Stimulated activated CD4-positive, alpha-beta T cell treated with anti-CD3 and anti-CD28 coated beads, Interleukin-4, amount 100 ng/mL, for 24 hours (primary cell): ENCODE results near the gene FLT4.

Source experiments
- DNase-seq: peaks from one replicate; pipeline ENCODE4 v3.0.0-alpha.2; 2020

FLT4 gene

GRCh38 chr5:180640861-180641565, 8.4 kb downstream of the FLT4 start:
- no peak for DNase-seq

- DNase-seq: no peak
These were observed 8.9 kb downstream of the FLT4 start for GRCh38 chr5:180640611-180640860.

- no peak for DNase-seq
These were observed 9.4 kb downstream of the FLT4 start for GRCh38 chr5:180639741-180640610.

- DNase-seq: no peak
These were observed 10.1 kb downstream of the FLT4 start for GRCh38 chr5:180639287-180639686.

GRCh38 chr5:180637962-180638680, 11.3 kb downstream of the FLT4 start:
- no peak for DNase-seq

- no peak for DNase-seq
These were observed 12.9 kb downstream of the FLT4 start for GRCh38 chr5:180636403-180637075.

GRCh38 chr5:180636016-180636402, 13.4 kb downstream of the FLT4 start:
- no peak for DNase-seq

GRCh38 chr5:180633283-180634177, 15.9 kb downstream of the FLT4 start:
- no peak for DNase-seq

GRCh38 chr5:180632768-180633167, 16.6 kb downstream of the FLT4 start:
- DNase-seq: no peak

GRCh38 chr5:180631549-180632383, 17.6 kb downstream of the FLT4 start:
- DNase-seq: no peak

GRCh38 chr5:180630426-180630825, 19.0 kb downstream of the FLT4 start:
- DNase-seq: no peak

GRCh38 chr5:180629831-180630382, 19.5 kb downstream of the FLT4 start:
- DNase-seq: no peak

- DNase-seq: no peak
These were observed 20.3 kb downstream of the FLT4 start for GRCh38 chr5:180628827-180629750.

- no peak for DNase-seq
These were observed 21.2 kb downstream of the FLT4 start for GRCh38 chr5:180628211-180628610.

- DNase-seq: no peak
These were observed 21.8 kb downstream of the FLT4 start for GRCh38 chr5:180627386-180628120.

GRCh38 chr5:180626661-180627385, 22.6 kb downstream of the FLT4 start:
- DNase-seq: no peak

- no peak for DNase-seq
These were observed 23.4 kb downstream of the FLT4 start for GRCh38 chr5:180625791-180626660.
